ENCODE results near the gene EPB41L5. TPM values are rescaled to one million over a fixed set of nuclear protein-coding genes. Genes with fewer than 3 reads are reported as not detected.

Gene EPB41L5
- total and polyA plus RNA-seq, 4 donors: 19.7 to 88.4 (median 30.3) TPM

DNA sequence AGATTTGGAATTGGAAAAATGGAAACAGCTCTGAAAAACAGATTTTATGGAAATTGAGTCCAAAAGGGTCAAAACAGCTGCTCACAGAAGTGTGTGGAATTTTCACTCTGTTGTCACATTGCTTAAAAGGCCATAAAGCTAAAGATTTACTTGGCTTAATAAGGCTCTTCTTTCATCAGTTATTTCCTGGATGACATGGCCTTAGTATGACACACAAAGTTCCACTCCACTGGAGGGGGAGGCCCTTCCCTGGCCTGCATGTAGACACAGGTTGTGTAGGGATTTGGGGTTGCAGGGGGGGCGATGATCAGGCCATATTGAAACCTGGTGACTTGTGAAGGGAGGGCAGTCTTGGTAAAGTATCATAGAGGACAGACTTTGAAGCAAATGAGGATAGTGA is 176.3 kb downstream of the EPB41L5 start:
- Histone ChIP-seq H3K9ac (ENCODE audit: low read depth in 1 of 2, low read length in 2 of 2) (no peak overlapping the region), H3K9me3 (ENCODE audit: control insufficient read depth in 4 of 4, low read length in 3 of 4) (peaks cover 2 to 6% (median 5%) of the 10 kb centered on the region in 4 donors), H3K4me1 (ENCODE audit: control insufficient read depth in 4 of 4, insufficient read depth in 4 of 4, low read length in 3 of 4) (no peaks in the 10 kb centered on the region), H3K36me3 (ENCODE audit: control insufficient read depth in 4 of 4, insufficient read depth in 3 of 4, low read depth in 1 of 4, low read length in 3 of 4) (no peaks in the 10 kb centered on the region), H3K27me3 (ENCODE audit: control insufficient read depth in 4 of 4, insufficient read depth in 4 of 4, low read length in 3 of 4) (no peaks in the 10 kb centered on the region), H3K4me3 (ENCODE audit: low read depth in 1 of 3, low read length in 3 of 3) (no peak overlapping the region), H3K27ac (ENCODE audit: low read depth in 1 of 2, low read length in 2 of 2) (no peak overlapping the region)
- WGBS: 88% methylated on average over 1 of the region's 1 CpG
- DNase-seq (ENCODE audit: low spot score): no peak
- TF ChIP-seq SP1 (IDR thresholded peaks at IDR 0.05) (no peak), YY1 (IDR thresholded peaks at IDR 0.05) (no peak), HNF4A (conservative IDR thresholded peaks at IDR 0.05) (no peak), RXRA (IDR thresholded peaks at IDR 0.05) (no peak), EGR1 (IDR thresholded peaks at IDR 0.05; ENCODE audit: low read depth in 2 of 2) (no peak), HNF4G (IDR thresholded peaks at IDR 0.05) (no peak), FOXA1 (IDR thresholded peaks at IDR 0.05) (no peak)
- TF ChIP-seq, protein P1, sequence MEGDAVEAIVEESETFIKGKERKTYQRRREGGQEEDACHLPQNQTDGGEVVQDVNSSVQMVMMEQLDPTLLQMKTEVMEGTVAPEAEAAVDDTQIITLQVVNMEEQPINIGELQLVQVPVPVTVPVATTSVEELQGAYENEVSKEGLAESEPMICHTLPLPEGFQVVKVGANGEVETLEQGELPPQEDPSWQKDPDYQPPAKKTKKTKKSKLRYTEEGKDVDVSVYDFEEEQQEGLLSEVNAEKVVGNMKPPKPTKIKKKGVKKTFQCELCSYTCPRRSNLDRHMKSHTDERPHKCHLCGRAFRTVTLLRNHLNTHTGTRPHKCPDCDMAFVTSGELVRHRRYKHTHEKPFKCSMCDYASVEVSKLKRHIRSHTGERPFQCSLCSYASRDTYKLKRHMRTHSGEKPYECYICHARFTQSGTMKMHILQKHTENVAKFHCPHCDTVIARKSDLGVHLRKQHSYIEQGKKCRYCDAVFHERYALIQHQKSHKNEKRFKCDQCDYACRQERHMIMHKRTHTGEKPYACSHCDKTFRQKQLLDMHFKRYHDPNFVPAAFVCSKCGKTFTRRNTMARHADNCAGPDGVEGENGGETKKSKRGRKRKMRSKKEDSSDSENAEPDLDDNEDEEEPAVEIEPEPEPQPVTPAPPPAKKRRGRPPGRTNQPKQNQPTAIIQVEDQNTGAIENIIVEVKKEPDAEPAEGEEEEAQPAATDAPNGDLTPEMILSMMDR (IDR thresholded peaks at IDR 0.05; ENCODE audit: low read depth, low read length, missing input control): no peak

DNA sequence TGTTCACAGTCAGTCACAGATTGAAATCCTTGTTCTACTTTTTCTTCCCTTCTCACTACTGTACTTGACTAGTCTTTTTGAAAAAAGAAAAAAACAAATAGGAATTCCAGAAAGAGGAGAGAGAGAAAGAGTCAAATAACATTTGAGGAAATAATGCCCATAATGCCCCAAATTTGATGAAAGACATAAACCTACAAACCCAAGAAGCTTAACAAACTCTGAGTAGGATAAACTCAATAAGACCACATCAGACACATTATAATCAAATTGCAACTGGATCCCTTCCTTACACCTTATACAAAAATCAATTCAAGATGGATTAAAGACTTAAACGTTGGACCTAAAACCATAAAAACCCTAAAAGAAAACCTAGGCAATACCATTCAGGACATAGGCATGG is 179.4 kb downstream of the EPB41L5 start:
- 71% methylated on average over 1 of the region's 1 CpG for WGBS

DNA sequence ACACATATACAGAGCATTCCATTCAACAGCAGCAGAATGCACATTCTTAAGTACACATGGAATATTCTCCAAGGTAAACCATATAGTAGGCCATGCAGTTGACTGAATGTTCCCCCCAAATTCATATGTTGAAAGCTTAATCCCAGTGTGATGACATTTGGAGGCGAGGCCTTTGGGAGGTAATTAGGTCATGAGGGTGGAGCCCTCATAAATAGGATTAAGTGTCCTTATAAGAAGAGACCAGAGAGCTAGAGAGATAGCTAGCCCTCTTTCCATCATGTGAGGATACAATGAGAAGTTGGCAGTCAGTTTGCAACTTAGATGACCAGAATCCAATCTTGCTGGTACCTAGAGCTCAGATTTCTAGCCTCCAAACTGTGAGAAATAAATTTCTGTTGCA is 182.7 kb downstream of the EPB41L5 start:
- Histone ChIP-seq H3K9me3 (ENCODE audit: control insufficient read depth in 4 of 4, low read length in 3 of 4) (peaks cover 5 to 16% (median 6%) of the 10 kb centered on the region in 4 donors), H3K27me3 (ENCODE audit: control insufficient read depth in 4 of 4, insufficient read depth in 4 of 4, low read length in 3 of 4) (no peaks in the 10 kb centered on the region), H3K4me1 (ENCODE audit: control insufficient read depth in 4 of 4, insufficient read depth in 4 of 4, low read length in 3 of 4) (no peaks in the 10 kb centered on the region), H3K27ac (ENCODE audit: low read depth in 1 of 2, low read length in 2 of 2) (no peak overlapping the region), H3K9ac (ENCODE audit: low read depth in 1 of 2, low read length in 2 of 2) (no peak overlapping the region), H3K36me3 (ENCODE audit: control insufficient read depth in 4 of 4, insufficient read depth in 3 of 4, low read depth in 1 of 4, low read length in 3 of 4) (no peaks in the 10 kb centered on the region), H3K4me3 (ENCODE audit: low read depth in 1 of 3, low read length in 3 of 3) (no peak overlapping the region)
- TF ChIP-seq, protein P2, sequence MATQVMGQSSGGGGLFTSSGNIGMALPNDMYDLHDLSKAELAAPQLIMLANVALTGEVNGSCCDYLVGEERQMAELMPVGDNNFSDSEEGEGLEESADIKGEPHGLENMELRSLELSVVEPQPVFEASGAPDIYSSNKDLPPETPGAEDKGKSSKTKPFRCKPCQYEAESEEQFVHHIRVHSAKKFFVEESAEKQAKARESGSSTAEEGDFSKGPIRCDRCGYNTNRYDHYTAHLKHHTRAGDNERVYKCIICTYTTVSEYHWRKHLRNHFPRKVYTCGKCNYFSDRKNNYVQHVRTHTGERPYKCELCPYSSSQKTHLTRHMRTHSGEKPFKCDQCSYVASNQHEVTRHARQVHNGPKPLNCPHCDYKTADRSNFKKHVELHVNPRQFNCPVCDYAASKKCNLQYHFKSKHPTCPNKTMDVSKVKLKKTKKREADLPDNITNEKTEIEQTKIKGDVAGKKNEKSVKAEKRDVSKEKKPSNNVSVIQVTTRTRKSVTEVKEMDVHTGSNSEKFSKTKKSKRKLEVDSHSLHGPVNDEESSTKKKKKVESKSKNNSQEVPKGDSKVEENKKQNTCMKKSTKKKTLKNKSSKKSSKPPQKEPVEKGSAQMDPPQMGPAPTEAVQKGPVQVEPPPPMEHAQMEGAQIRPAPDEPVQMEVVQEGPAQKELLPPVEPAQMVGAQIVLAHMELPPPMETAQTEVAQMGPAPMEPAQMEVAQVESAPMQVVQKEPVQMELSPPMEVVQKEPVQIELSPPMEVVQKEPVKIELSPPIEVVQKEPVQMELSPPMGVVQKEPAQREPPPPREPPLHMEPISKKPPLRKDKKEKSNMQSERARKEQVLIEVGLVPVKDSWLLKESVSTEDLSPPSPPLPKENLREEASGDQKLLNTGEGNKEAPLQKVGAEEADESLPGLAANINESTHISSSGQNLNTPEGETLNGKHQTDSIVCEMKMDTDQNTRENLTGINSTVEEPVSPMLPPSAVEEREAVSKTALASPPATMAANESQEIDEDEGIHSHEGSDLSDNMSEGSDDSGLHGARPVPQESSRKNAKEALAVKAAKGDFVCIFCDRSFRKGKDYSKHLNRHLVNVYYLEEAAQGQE (IDR thresholded peaks at IDR 0.05): no peak
- TF ChIP-seq FOXA1 (IDR thresholded peaks at IDR 0.05) (no peak), HNF4G (IDR thresholded peaks at IDR 0.05) (no peak), FOXA2 (IDR thresholded peaks at IDR 0.05) (no peak), YY1 (IDR thresholded peaks at IDR 0.05) (no peak), GABPA (IDR thresholded peaks at IDR 0.05 in 1 of 2, conservative IDR thresholded peaks at IDR 0.05 in 1 of 2) (no peak)
- TF ChIP-seq, protein P1 (IDR thresholded peaks at IDR 0.05; ENCODE audit: low read depth, low read length, missing input control): no peak
- WGBS: 94% methylated on average over 1 of the region's 1 CpG
- no peak for DNase-seq (ENCODE audit: low spot score)

More for the DNA sequence above, 179.4 kb downstream of the EPB41L5 start:
- Histone ChIP-seq H3K27me3 (ENCODE audit: control insufficient read depth in 4 of 4, insufficient read depth in 4 of 4, low read length in 3 of 4) (no peaks in the 10 kb centered on the region), H3K4me3 (ENCODE audit: low read depth in 1 of 3, low read length in 3 of 3) (no peak overlapping the region), H3K4me1 (ENCODE audit: control insufficient read depth in 4 of 4, insufficient read depth in 4 of 4, low read length in 3 of 4) (no peaks in the 10 kb centered on the region), H3K27ac (ENCODE audit: low read depth in 1 of 2, low read length in 2 of 2) (no peak overlapping the region), H3K36me3 (ENCODE audit: control insufficient read depth in 4 of 4, insufficient read depth in 3 of 4, low read depth in 1 of 4, low read length in 3 of 4) (no peaks in the 10 kb centered on the region), H3K9ac (ENCODE audit: low read depth in 1 of 2, low read length in 2 of 2) (no peak overlapping the region), H3K9me3 (ENCODE audit: control insufficient read depth in 4 of 4, low read length in 3 of 4) (peaks cover 2 to 6% (median 5%) of the 10 kb centered on the region in 4 donors)
- TF ChIP-seq FOXA2 (IDR thresholded peaks at IDR 0.05): no peak
- TF ChIP-seq, protein P3, sequence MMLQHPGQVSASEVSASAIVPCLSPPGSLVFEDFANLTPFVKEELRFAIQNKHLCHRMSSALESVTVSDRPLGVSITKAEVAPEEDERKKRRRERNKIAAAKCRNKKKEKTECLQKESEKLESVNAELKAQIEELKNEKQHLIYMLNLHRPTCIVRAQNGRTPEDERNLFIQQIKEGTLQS (IDR thresholded peaks at IDR 0.05): no peak
- no peak for TF ChIP-seq HNF4G (IDR thresholded peaks at IDR 0.05)
- TF ChIP-seq JUND (IDR thresholded peaks at IDR 0.05): no peak
- TF ChIP-seq FOXA1 (IDR thresholded peaks at IDR 0.05): no peak
- TF ChIP-seq, protein P1 (IDR thresholded peaks at IDR 0.05; ENCODE audit: low read depth, low read length, missing input control): no peak
- no peak for TF ChIP-seq EGR1 (IDR thresholded peaks at IDR 0.05; ENCODE audit: low read depth in 2 of 2)
- TF ChIP-seq, protein P4, sequence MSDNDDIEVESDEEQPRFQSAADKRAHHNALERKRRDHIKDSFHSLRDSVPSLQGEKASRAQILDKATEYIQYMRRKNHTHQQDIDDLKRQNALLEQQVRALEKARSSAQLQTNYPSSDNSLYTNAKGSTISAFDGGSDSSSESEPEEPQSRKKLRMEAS (IDR thresholded peaks at IDR 0.05): no peak
- no peak for DNase-seq (ENCODE audit: low spot score)

Measured in liver (tissue), 9 donors.